Measurements from ENCODE around the gene ABCA13.

Gene ABCA13

GRCh38 chr7:48305661-48306060 is 134.4 kb downstream of the ABCA13 start:
- DNase-seq = no peak
- H3K4me1 ChIP-seq = no peaks in the 10 kb centered on the region
- H3K27me3 ChIP-seq = no peaks in the 10 kb centered on the region
- no peak overlapping the region for H3K27ac ChIP-seq
- no peak overlapping the region for H3K4me3 ChIP-seq
- no peaks in the 10 kb centered on the region for H3K36me3 ChIP-seq
- TF ChIP-seq CTCF (IDR thresholded peaks at IDR 0.05) = no peak
- H3K9me3 ChIP-seq = no peaks in the 10 kb centered on the region
- intact Hi-C loops (cut with DNase I; ENCODE audit: low total_unique reads) = no loop called here

DNA sequence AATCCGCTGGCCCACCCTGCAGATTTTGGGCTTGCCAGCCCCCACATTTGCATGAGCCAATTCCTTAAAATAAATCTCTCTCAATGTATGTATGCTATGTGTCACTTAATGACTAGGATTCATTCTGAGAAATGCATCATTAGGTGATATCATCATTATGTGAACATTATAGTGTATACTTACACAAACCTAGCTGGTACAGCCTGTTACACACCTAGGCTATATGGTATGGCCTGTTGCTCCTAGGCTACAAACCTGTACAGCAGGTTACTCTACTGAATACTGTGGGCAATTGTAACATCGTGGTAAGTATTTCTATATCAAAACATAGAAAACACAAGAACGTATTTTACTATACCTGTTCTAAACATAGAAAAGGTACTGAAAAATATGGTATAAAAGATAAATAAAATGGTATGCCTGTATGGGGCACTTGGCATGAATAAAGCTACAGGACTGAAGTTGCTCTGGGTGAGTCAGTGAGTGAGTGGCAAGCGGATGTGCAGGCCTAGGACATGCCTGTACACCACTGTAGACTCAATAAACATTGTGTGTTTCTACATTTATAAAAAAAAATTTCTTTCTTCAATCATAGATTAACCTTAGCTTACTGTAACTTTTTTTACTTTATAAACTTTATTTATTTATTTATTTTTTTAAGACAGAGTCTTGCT is 135.9 kb downstream of the ABCA13 start:
- no peaks in the 10 kb centered on the region for H3K4me1 ChIP-seq
- H3K27ac ChIP-seq = no peak overlapping the region
- no peaks in the 10 kb centered on the region for H3K9me3 ChIP-seq
- no peaks in the 10 kb centered on the region for H3K36me3 ChIP-seq
- DNase-seq = no peak
- H3K27me3 ChIP-seq = no peaks in the 10 kb centered on the region
- no peak for TF ChIP-seq CTCF (IDR thresholded peaks at IDR 0.05)
- H3K4me3 ChIP-seq = no peak overlapping the region
- intact Hi-C loops (cut with DNase I; ENCODE audit: low total_unique reads) = no loop called here

- DNase-seq = no peak
- H3K36me3 ChIP-seq = no peaks in the 10 kb centered on the region
- no peaks in the 10 kb centered on the region for H3K4me1 ChIP-seq
- H3K4me3 ChIP-seq = no peak overlapping the region
- no peak overlapping the region for H3K27ac ChIP-seq
- intact Hi-C loops (cut with DNase I; ENCODE audit: low total_unique reads) = no loop called here
- no peaks in the 10 kb centered on the region for H3K9me3 ChIP-seq
- no peak for TF ChIP-seq CTCF (IDR thresholded peaks at IDR 0.05)
- no peaks in the 10 kb centered on the region for H3K27me3 ChIP-seq
These were observed 138.5 kb downstream of the ABCA13 start for GRCh38 chr7:48309720-48310119.

- no peak for DNase-seq
- Histone ChIP-seq H3K27me3 (no peaks in the 10 kb centered on the region), H3K27ac (no peak overlapping the region), H3K4me1 (no peaks in the 10 kb centered on the region), H3K9me3 (no peaks in the 10 kb centered on the region), H3K36me3 (no peaks in the 10 kb centered on the region), H3K4me3 (no peak overlapping the region)
- intact Hi-C loops (cut with DNase I; ENCODE audit: low total_unique reads) = no loop called here
- TF ChIP-seq CTCF (IDR thresholded peaks at IDR 0.05) = no peak
These were observed 140.3 kb downstream of the ABCA13 start for GRCh38 chr7:48311464-48312100.

- intact Hi-C loops (cut with DNase I; ENCODE audit: low total_unique reads) = no loop called here
- no peak for DNase-seq
- H3K27ac ChIP-seq = no peak overlapping the region
- H3K9me3 ChIP-seq = no peaks in the 10 kb centered on the region
- no peak overlapping the region for H3K4me3 ChIP-seq
- no peaks in the 10 kb centered on the region for H3K4me1 ChIP-seq
- H3K36me3 ChIP-seq = no peaks in the 10 kb centered on the region
- H3K27me3 ChIP-seq = no peaks in the 10 kb centered on the region
- TF ChIP-seq CTCF (IDR thresholded peaks at IDR 0.05) = no peak
These were observed 140.9 kb downstream of the ABCA13 start for GRCh38 chr7:48312151-48312550.
